22Rv1 (cell line): Measurements from ENCODE around the gene DAB1.

ENCODE experiments used
- CTCF ChIP-seq: fragments of 450-650 bp; IDR thresholded peaks from 2 replicates; pipeline ENCODE4 v1.5.1; 2017; ENCODE audit warnings: mild to moderate bottlenecking
- ZFX ChIP-seq: fragments of 450-650 bp; IDR thresholded peaks from 2 replicates; pipeline ENCODE4 v1.6.1; 2017; ENCODE audit warnings: antibody characterized with exemption, borderline replicate concordance

- no peak for TF ChIP-seq CTCF
- TF ChIP-seq ZFX = no peak
These were observed 404.5 kb downstream of the DAB1 start for GRCh38 chr1:57019236-57019839.
